Uterus (tissue), 2 donors: ENCODE measurements around the gene FBXL15.

ENCODE experiments used
- CTCF ChIP-seq, 4 experiments: fragments of 200-600 bp in 2 of 4; fragments of 450-650 bp in 2 of 4; sonication (generic) in 2 of 4; IDR thresholded peaks; one replicate each; pipeline ENCODE4 v1.5.1; 2016 to 2019; ENCODE audit warnings: antibody characterized with exemption in 4 of 4, mild to moderate bottlenecking in 2 of 4, moderate library complexity in 1 of 4
- POLR2A ChIP-seq, 2 donors: fragments of 450-650 bp; IDR thresholded peaks; one replicate each; pipeline ENCODE4 v1.6.1; 2016; ENCODE audit warnings: antibody characterized with exemption in 2 of 2, mild to moderate bottlenecking in 1 of 2, moderate library complexity in 1 of 2

GRCh38 chr10:102379383-102379782, 41.3 kb upstream of the FBXL15 start:
- TF ChIP-seq CTCF (IDR thresholded peaks at IDR 0.05): no peak
- no peak for TF ChIP-seq POLR2A (IDR thresholded peaks at IDR 0.05)
